ENCODE data around the gene MT2A.

MT2A gene

DNA sequence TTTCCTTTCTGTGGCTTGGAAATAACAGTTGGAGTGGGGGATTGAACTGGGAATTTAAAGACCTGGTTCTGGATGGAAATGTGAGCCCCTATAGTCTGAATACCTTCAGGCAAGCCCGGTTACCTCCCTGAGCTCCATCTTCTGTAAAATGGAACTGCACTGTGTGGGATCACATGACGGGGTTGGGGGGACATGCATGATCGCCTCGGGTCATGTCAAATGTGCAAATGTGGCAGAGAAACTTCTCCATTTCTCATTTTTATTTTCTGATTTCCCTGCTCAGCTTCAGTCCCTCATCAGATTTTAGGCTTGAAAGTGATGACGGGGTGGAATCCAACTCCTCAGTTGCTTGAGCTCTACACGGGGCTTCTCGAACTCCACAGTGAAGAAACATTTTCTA lies 44.8 kb downstream of the MT2A start:
- H3K4me3 ChIP-seq (ENCODE audit: low read length): no peak overlapping the region
- TF ChIP-seq, protein P1, sequence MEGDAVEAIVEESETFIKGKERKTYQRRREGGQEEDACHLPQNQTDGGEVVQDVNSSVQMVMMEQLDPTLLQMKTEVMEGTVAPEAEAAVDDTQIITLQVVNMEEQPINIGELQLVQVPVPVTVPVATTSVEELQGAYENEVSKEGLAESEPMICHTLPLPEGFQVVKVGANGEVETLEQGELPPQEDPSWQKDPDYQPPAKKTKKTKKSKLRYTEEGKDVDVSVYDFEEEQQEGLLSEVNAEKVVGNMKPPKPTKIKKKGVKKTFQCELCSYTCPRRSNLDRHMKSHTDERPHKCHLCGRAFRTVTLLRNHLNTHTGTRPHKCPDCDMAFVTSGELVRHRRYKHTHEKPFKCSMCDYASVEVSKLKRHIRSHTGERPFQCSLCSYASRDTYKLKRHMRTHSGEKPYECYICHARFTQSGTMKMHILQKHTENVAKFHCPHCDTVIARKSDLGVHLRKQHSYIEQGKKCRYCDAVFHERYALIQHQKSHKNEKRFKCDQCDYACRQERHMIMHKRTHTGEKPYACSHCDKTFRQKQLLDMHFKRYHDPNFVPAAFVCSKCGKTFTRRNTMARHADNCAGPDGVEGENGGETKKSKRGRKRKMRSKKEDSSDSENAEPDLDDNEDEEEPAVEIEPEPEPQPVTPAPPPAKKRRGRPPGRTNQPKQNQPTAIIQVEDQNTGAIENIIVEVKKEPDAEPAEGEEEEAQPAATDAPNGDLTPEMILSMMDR (IDR thresholded peaks at IDR 0.05; ENCODE audit: insufficient read depth, low read depth, low read length, missing control alignments): no peak
- no peak for DNase-seq (ENCODE audit: low read depth)

DNA sequence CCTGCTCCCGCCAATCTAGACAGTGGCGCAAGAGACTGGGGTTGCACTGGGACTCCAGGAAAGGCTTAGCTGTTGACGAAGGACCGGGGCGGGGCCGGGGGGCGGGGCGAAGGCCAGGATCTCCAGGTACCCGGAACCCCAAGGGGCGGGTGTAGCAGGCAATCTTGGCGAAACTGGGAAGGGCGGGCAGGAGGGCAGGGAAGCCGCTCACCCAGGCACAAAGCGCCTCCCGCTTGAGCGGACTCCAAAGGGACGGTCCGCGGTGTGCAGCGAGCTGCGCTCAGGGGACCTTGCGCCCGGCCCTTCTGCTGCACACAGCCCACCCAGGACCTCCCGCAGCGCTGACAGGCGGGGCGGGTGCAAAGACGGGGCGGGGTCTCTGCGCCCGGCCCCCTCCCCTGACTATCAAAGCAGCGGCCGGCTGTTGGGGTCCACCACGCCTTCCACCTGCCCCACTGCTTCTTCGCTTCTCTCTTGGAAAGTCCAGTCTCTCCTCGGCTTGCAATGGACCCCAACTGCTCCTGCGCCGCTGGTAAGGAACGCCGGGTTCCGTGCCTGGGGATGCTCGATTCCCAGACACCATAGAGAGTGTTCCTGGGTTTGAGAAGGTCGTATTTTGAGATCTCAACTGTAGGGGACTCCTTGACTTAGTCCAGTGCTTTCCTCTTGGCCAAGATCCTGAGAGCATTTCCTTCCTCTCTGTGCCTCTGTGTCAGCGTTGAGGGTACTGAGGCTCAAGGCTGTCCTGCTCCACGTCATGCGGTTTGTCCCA lies 49.4 kb downstream of the MT2A start, which contains the start of gene MT1F:
Gene MT1F (plus strand): TSS at position 405 of the 772 bp plus-strand sequence. CDS start 100 bp downstream, at position 505.
- TF ChIP-seq, protein P1 (IDR thresholded peaks at IDR 0.05; ENCODE audit: insufficient read depth, low read depth, low read length, missing control alignments): no peak
- peak within 1 kb of the TSS; percentile 43 for H3K4me3 ChIP-seq (ENCODE audit: low read length)
- peak; percentile 91 for DNase-seq (ENCODE audit: low read depth)

DNA sequence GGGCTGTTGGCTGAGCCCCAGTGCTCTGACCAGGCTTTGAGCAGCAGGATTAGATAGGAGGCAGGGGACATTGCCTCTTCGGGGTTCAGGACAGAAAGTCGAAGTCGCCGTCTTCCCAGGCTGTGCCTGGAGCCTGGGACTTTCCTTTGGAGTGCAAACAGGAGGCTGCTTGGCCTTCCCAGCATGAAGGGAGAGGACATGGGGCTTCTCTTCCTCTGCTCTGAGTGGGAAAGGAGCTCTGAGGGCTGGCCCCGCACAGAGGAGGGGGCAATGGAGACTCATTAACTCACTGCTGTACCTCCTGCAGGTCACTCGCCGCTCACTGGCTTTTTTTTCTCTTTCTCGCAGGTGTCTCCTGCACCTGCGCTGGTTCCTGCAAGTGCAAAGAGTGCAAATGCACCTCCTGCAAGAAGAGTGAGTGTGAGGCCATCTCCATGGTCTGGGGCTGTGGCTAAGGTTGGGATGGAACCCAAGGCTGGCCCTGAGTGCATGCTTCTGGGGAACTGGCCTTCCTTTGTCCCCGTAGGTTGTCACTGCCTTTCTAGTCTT lies 50.0 kb downstream of the MT2A start:
- no peak for DNase-seq (ENCODE audit: low read depth)
- TF ChIP-seq, protein P1 (IDR thresholded peaks at IDR 0.05; ENCODE audit: insufficient read depth, low read depth, low read length, missing control alignments): no peak
- H3K4me3 ChIP-seq (ENCODE audit: low read length): peak overlapping the region; percentile 43
